Medulla oblongata (tissue), 1 donor: ENCODE data around the gene ANO6.
"Not testable (repeated sequence)": the region's sequence is repeated elsewhere in the genome, so short reads cannot be mapped to it uniquely, and the experiment has no call there.

Experiments used
- DNase-seq: peaks from one replicate; pipeline ENCODE4 v3.0.0-alpha.2; 2015; ENCODE audit errors: extremely low spot score

ANO6 gene

GRCh38 chr12:45215419-45216229 is at the start of gene ANO6:
ANO6 (plus strand) TSS chr12:45216095; CDS start chr12:45216322, 227 bp downstream.
- DNase-seq = peak; percentile 86

GRCh38 chr12:45168976-45169375 is 46.9 kb upstream of the ANO6 start:
- no peak for DNase-seq

GRCh38 chr12:45170456-45171042 is 45.3 kb upstream of the ANO6 start:
- DNase-seq = peak; percentile 82

- not testable (repeated sequence) for DNase-seq
These were observed 42.6 kb upstream of the ANO6 start for GRCh38 chr12:45173293-45173692.

GRCh38 chr12:45174595-45174994 is 41.3 kb upstream of the ANO6 start:
- DNase-seq = no peak

- DNase-seq = no peak
These were observed 37.1 kb upstream of the ANO6 start for GRCh38 chr12:45178771-45179170.

GRCh38 chr12:45182511-45182910 is 33.4 kb upstream of the ANO6 start:
- DNase-seq = no peak

- no peak for DNase-seq
These were observed 32.6 kb upstream of the ANO6 start for GRCh38 chr12:45183246-45183645.

GRCh38 chr12:45184147-45184963 is 31.5 kb upstream of the ANO6 start:
- DNase-seq = peak; percentile 21

- DNase-seq = no peak
These were observed 29.1 kb upstream of the ANO6 start for GRCh38 chr12:45186762-45187161.

GRCh38 chr12:45189766-45190403 is 26.0 kb upstream of the ANO6 start:
- no peak for DNase-seq

- no peak for DNase-seq
These were observed 24.7 kb upstream of the ANO6 start for GRCh38 chr12:45191239-45191638.

- DNase-seq = no peak
These were observed 23.2 kb upstream of the ANO6 start for GRCh38 chr12:45192707-45193106.

- DNase-seq = no peak
These were observed 15.3 kb upstream of the ANO6 start for GRCh38 chr12:45200491-45201043.

- no peak for DNase-seq
These were observed 12.1 kb upstream of the ANO6 start for GRCh38 chr12:45203767-45204166.

GRCh38 chr12:45204757-45205156 is 11.1 kb upstream of the ANO6 start:
- no peak for DNase-seq

- DNase-seq = no peak
These were observed 10.6 kb upstream of the ANO6 start for GRCh38 chr12:45205165-45205825.

GRCh38 chr12:45208604-45209487 is 7.0 kb upstream of the ANO6 start:
- no peak for DNase-seq

- no peak for DNase-seq
These were observed 6.1 kb upstream of the ANO6 start for GRCh38 chr12:45209784-45210183.

- DNase-seq = no peak
These were observed 3.8 kb upstream of the ANO6 start for GRCh38 chr12:45212064-45212463.
